HEK293 (cell line): ENCODE measurements around the gene CC2D2A.

Experiments used
- ZNF335 ChIP-seq: fragments of 450-650 bp; formaldehyde crosslinking; conservative IDR thresholded peaks from 2 replicates; pipeline ENCODE4 v1.5.1; 2016; ENCODE audit warnings: missing biosample characterization, missing genetic modification characterization
- TF ChIP-seq, protein P1 (sequence below): IDR thresholded peaks from 2 replicates; pipeline ENCODE4 v1.6.1; 2011; ENCODE audit warnings: mild to moderate bottlenecking, low read depth, low read length, borderline replicate concordance
- TF ChIP-seq, protein P2 (sequence below): fragments of 450-650 bp; formaldehyde crosslinking; IDR thresholded peaks from 2 replicates; pipeline ENCODE4 v1.5.1; 2016; ENCODE audit warnings: missing biosample characterization, missing genetic modification characterization
- TF ChIP-seq, protein P3 (sequence below): fragments of 450-650 bp; formaldehyde crosslinking; IDR thresholded peaks from 2 replicates; pipeline ENCODE4 v1.5.1; 2016; ENCODE audit warnings: missing biosample characterization, missing genetic modification characterization

DNA sequence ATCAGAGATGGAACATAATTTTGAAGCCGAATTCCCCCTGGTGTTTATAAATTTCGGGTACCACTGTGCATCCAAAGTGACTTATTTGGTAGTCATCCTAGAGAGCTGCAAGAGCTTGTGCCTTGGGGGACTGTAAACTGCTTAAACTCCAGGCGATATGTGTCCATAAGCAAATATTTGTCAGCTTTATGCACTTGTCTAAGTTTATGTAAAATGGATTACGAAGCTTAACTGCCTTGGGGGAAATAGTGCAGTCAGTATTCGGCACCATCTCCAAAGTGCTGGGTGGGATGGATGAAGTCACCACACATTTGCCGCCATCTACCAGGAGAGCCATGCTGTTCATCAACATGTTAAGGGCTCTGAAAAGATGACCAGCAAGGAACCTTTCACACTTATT, 65.9 kb downstream of the CC2D2A start:
- TF ChIP-seq, protein P1, sequence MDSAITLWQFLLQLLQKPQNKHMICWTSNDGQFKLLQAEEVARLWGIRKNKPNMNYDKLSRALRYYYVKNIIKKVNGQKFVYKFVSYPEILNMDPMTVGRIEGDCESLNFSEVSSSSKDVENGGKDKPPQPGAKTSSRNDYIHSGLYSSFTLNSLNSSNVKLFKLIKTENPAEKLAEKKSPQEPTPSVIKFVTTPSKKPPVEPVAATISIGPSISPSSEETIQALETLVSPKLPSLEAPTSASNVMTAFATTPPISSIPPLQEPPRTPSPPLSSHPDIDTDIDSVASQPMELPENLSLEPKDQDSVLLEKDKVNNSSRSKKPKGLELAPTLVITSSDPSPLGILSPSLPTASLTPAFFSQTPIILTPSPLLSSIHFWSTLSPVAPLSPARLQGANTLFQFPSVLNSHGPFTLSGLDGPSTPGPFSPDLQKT: no peak
- TF ChIP-seq ZNF335 (tag by site-specific recombination): no peak
- TF ChIP-seq, protein P2, sequence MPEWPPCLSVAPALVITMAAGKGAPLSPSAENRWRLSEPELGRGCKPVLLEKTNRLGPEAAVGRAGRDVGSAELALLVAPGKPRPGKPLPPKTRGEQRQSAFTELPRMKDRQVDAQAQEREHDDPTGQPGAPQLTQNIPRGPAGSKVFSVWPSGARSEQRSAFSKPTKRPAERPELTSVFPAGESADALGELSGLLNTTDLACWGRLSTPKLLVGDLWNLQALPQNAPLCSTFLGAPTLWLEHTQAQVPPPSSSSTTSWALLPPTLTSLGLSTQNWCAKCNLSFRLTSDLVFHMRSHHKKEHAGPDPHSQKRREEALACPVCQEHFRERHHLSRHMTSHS (tag by site-specific recombination): no peak
- TF ChIP-seq, protein P3, sequence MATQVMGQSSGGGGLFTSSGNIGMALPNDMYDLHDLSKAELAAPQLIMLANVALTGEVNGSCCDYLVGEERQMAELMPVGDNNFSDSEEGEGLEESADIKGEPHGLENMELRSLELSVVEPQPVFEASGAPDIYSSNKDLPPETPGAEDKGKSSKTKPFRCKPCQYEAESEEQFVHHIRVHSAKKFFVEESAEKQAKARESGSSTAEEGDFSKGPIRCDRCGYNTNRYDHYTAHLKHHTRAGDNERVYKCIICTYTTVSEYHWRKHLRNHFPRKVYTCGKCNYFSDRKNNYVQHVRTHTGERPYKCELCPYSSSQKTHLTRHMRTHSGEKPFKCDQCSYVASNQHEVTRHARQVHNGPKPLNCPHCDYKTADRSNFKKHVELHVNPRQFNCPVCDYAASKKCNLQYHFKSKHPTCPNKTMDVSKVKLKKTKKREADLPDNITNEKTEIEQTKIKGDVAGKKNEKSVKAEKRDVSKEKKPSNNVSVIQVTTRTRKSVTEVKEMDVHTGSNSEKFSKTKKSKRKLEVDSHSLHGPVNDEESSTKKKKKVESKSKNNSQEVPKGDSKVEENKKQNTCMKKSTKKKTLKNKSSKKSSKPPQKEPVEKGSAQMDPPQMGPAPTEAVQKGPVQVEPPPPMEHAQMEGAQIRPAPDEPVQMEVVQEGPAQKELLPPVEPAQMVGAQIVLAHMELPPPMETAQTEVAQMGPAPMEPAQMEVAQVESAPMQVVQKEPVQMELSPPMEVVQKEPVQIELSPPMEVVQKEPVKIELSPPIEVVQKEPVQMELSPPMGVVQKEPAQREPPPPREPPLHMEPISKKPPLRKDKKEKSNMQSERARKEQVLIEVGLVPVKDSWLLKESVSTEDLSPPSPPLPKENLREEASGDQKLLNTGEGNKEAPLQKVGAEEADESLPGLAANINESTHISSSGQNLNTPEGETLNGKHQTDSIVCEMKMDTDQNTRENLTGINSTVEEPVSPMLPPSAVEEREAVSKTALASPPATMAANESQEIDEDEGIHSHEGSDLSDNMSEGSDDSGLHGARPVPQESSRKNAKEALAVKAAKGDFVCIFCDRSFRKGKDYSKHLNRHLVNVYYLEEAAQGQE (tag by site-specific recombination): no peak
